ENCODE results near the gene ARID4B. TPM values are rescaled to one million over a fixed set of nuclear protein-coding genes. Genes with fewer than 3 reads are reported as not detected.

The ARID4B gene
- total RNA-seq, 1 experiment from 2014 or later, result 28.3 TPM

DNA sequence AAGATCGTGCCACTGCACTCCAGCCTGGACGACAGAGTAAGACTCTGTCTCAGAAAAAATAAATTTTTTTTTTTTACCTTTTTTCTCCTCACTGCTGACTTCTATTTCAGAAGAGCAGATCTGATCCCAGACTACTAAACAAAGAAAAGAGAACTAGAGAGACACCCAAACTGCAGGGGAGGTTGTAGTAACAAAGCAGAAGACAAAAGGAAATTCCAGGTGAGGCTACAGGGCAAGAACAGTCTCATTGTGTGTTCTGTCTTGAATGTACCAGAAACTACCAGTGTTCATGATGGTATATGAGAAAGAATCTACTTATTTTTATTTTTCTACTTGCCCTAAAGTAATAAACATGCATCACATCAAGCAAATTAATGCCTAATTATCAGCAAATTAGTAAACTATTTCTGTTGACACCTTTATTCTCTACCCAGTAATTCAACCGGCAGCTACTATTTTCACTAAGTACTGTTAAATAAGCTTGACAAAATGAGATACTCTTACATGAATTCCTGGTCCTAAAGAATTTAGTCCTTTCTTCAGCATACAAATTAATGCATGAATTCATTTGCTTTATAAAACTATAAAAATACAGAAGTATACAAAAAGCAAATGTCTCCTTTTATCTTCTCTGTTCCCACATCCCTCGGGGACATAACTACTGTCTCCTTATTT, 40.6 kb downstream of the ARID4B start:
- H3K9ac ChIP-seq (ENCODE audit: low read length), result no peak overlapping the region
- H3K27me3 ChIP-seq (ENCODE audit: insufficient read depth, low read length), result no peaks in the 10 kb centered on the region
- peaks cover 14% of the 10 kb centered on the region; the same call in 1 of the 2 replicates for H4K20me1 ChIP-seq (ENCODE audit: insufficient read depth)
- POLR2A ChIA-PET, result no interaction called here
- intact Hi-C loops (cut with micrococcal nuclease), result no loop called here
- TF ChIP-seq, protein P1, sequence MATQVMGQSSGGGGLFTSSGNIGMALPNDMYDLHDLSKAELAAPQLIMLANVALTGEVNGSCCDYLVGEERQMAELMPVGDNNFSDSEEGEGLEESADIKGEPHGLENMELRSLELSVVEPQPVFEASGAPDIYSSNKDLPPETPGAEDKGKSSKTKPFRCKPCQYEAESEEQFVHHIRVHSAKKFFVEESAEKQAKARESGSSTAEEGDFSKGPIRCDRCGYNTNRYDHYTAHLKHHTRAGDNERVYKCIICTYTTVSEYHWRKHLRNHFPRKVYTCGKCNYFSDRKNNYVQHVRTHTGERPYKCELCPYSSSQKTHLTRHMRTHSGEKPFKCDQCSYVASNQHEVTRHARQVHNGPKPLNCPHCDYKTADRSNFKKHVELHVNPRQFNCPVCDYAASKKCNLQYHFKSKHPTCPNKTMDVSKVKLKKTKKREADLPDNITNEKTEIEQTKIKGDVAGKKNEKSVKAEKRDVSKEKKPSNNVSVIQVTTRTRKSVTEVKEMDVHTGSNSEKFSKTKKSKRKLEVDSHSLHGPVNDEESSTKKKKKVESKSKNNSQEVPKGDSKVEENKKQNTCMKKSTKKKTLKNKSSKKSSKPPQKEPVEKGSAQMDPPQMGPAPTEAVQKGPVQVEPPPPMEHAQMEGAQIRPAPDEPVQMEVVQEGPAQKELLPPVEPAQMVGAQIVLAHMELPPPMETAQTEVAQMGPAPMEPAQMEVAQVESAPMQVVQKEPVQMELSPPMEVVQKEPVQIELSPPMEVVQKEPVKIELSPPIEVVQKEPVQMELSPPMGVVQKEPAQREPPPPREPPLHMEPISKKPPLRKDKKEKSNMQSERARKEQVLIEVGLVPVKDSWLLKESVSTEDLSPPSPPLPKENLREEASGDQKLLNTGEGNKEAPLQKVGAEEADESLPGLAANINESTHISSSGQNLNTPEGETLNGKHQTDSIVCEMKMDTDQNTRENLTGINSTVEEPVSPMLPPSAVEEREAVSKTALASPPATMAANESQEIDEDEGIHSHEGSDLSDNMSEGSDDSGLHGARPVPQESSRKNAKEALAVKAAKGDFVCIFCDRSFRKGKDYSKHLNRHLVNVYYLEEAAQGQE (IDR thresholded peaks at IDR 0.05; ENCODE audit: low read depth), result no peak
- TF ChIP-seq, protein P2, sequence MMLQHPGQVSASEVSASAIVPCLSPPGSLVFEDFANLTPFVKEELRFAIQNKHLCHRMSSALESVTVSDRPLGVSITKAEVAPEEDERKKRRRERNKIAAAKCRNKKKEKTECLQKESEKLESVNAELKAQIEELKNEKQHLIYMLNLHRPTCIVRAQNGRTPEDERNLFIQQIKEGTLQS (IDR thresholded peaks at IDR 0.05), result no peak
- TF ChIP-seq, protein P3, sequence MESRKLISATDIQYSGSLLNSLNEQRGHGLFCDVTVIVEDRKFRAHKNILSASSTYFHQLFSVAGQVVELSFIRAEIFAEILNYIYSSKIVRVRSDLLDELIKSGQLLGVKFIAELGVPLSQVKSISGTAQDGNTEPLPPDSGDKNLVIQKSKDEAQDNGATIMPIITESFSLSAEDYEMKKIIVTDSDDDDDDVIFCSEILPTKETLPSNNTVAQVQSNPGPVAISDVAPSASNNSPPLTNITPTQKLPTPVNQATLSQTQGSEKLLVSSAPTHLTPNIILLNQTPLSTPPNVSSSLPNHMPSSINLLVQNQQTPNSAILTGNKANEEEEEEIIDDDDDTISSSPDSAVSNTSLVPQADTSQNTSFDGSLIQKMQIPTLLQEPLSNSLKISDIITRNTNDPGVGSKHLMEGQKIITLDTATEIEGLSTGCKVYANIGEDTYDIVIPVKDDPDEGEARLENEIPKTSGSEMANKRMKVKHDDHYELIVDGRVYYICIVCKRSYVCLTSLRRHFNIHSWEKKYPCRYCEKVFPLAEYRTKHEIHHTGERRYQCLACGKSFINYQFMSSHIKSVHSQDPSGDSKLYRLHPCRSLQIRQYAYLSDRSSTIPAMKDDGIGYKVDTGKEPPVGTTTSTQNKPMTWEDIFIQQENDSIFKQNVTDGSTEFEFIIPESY (IDR thresholded peaks at IDR 0.05; ENCODE audit: extremely low read depth, insufficient replicate concordance, low read length), result no peak
- no peak for TF ChIP-seq CEBPB (IDR thresholded peaks at IDR 0.05; ENCODE audit: low read depth)
- no peak for TF ChIP-seq SIN3A (IDR thresholded peaks at IDR 0.05; ENCODE audit: low read depth)
- TF ChIP-seq EZH2phosphoT487 (IDR thresholded peaks at IDR 0.05; ENCODE audit: borderline replicate concordance), result no peak
- no peak for TF ChIP-seq POLR2AphosphoS5 (IDR thresholded peaks at IDR 0.05; ENCODE audit: low read depth, low read length)
- TF ChIP-seq YY1 (IDR thresholded peaks at IDR 0.05; ENCODE audit: extremely low read depth, insufficient replicate concordance, low read depth, low read length), result no peak
- TF ChIP-seq JUND (IDR thresholded peaks at IDR 0.05), result no peak
- TF ChIP-seq ZNF274 (IDR thresholded peaks at IDR 0.05; ENCODE audit: low read depth, low read length), result no peak
- no peak for TF ChIP-seq ELF1 (IDR thresholded peaks at IDR 0.05; ENCODE audit: borderline replicate concordance, low read depth)
- TF ChIP-seq, protein P4, sequence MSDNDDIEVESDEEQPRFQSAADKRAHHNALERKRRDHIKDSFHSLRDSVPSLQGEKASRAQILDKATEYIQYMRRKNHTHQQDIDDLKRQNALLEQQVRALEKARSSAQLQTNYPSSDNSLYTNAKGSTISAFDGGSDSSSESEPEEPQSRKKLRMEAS (IDR thresholded peaks at IDR 0.05), result no peak
- no peak for TF ChIP-seq SP1 (IDR thresholded peaks at IDR 0.05; ENCODE audit: low read depth)
- TF ChIP-seq, protein P5, sequence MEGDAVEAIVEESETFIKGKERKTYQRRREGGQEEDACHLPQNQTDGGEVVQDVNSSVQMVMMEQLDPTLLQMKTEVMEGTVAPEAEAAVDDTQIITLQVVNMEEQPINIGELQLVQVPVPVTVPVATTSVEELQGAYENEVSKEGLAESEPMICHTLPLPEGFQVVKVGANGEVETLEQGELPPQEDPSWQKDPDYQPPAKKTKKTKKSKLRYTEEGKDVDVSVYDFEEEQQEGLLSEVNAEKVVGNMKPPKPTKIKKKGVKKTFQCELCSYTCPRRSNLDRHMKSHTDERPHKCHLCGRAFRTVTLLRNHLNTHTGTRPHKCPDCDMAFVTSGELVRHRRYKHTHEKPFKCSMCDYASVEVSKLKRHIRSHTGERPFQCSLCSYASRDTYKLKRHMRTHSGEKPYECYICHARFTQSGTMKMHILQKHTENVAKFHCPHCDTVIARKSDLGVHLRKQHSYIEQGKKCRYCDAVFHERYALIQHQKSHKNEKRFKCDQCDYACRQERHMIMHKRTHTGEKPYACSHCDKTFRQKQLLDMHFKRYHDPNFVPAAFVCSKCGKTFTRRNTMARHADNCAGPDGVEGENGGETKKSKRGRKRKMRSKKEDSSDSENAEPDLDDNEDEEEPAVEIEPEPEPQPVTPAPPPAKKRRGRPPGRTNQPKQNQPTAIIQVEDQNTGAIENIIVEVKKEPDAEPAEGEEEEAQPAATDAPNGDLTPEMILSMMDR (IDR thresholded peaks at IDR 0.05 in 2 of 3, conservative IDR thresholded peaks at IDR 0.05 in 1 of 3; ENCODE audit: borderline replicate concordance in 1 of 3, insufficient read depth in 1 of 3, low read depth in 2 of 3, low read length in 2 of 3), result no peak
- peaks cover 0 to 8% of the 10 kb centered on the region in 2 experiments; a peak in 1 of 4 replicates for H3K4me1 ChIP-seq (ENCODE audit: control insufficient read depth in 1 of 2, insufficient read depth in 2 of 2, low read length in 2 of 2)
- DNase-seq (ENCODE audit: low read depth, low spot score) (no peak), ATAC-seq (no peak)
- H3K79me2 ChIP-seq (ENCODE audit: insufficient read depth, low read length), result peaks cover 98% of the 10 kb centered on the region
- no peak overlapping the region for H2AFZ ChIP-seq (ENCODE audit: low read depth, low read length, poor library complexity, severe bottlenecking)
- H3K4me3 ChIP-seq (replicated peaks in 1 of 2; ENCODE audit: low read depth in 1 of 2, low read length in 2 of 2), result no peak overlapping the region
- no TSS peak for BruUV-seq (replicated peaks)
- H3K36me3 ChIP-seq (ENCODE audit: control insufficient read depth in 1 of 2, insufficient read depth in 2 of 2, low read length in 2 of 2), result no peaks in the 10 kb centered on the region
- RAD21 ChIA-PET (ENCODE audit: low non-redundant PET in 1 of 2, low total read pairs in 2 of 2, uncharacterized antibody in 2 of 2, unreplicated experiment in 2 of 2), result no interaction called here
- no peaks in the 10 kb centered on the region for H3K9me2 ChIP-seq (ENCODE audit: insufficient read depth)
- no peaks in the 10 kb centered on the region for H3K9me3 ChIP-seq (ENCODE audit: control insufficient read depth in 1 of 2, insufficient read depth in 1 of 2, low read depth in 1 of 2, low read length in 2 of 2)
- H3K4me2 ChIP-seq (ENCODE audit: low read length), result no peak overlapping the region
- no peak overlapping the region for H3K27ac ChIP-seq (ENCODE audit: low read depth, low read length)
- CTCF ChIA-PET, result no interaction called here
